ENCODE data around the gene PCCA. TPM values are rescaled to one million over a fixed set of nuclear protein-coding genes. Genes with fewer than 3 reads are reported as not detected.

The PCCA gene
- total and polyA plus RNA-seq, 2 of the 13 experiments (the other 11 are each of a cell fraction or from before 2014, with no cell fraction given), result 15.0 to 32.2 TPM

DNA sequence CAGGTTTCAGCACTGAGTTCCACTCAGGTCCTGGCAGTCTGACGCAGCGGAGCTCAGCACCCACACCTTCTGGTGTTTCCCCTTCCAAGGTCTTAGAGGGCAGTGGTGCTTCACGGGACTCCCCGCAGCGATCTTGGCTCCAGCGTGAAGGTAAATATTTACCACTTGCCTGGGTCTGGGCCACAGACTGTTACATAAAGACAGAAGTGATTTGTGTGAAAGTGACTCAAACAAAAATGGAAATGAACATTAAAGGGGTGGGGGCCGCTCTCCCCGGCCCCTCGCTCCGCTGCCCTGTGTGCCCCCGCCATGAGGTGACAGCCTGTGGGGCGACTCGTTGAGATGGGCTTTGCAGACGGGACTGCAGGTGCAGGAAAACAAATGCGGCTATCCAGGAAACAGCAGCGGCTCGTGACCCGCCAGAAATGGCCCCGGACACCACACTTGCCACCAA is 444.7 kb downstream of the PCCA start (continued):
- TF ChIP-seq, protein P1, sequence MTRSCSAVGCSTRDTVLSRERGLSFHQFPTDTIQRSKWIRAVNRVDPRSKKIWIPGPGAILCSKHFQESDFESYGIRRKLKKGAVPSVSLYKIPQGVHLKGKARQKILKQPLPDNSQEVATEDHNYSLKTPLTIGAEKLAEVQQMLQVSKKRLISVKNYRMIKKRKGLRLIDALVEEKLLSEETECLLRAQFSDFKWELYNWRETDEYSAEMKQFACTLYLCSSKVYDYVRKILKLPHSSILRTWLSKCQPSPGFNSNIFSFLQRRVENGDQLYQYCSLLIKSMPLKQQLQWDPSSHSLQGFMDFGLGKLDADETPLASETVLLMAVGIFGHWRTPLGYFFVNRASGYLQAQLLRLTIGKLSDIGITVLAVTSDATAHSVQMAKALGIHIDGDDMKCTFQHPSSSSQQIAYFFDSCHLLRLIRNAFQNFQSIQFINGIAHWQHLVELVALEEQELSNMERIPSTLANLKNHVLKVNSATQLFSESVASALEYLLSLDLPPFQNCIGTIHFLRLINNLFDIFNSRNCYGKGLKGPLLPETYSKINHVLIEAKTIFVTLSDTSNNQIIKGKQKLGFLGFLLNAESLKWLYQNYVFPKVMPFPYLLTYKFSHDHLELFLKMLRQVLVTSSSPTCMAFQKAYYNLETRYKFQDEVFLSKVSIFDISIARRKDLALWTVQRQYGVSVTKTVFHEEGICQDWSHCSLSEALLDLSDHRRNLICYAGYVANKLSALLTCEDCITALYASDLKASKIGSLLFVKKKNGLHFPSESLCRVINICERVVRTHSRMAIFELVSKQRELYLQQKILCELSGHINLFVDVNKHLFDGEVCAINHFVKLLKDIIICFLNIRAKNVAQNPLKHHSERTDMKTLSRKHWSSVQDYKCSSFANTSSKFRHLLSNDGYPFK (CRISPR knock-in tag; IDR thresholded peaks at IDR 0.05; ENCODE audit: borderline replicate concordance), result no peak
- TF ChIP-seq NR2F6 (IDR thresholded peaks at IDR 0.05) (no peak), NR2F6 (CRISPR knock-in tag; IDR thresholded peaks at IDR 0.05) (0 out of 2 replicates have a peak, but pooled peaks have one; percentile 19), SUZ12 (IDR thresholded peaks at IDR 0.05; ENCODE audit: low read depth, low read length) (no peak), TMF1 (CRISPR knock-in tag; IDR thresholded peaks at IDR 0.05; ENCODE audit: low read depth) (no peak), GATAD2A (CRISPR knock-in tag; IDR thresholded peaks at IDR 0.05) (peak; percentile 62), HMG20A (CRISPR knock-in tag; IDR thresholded peaks at IDR 0.05; ENCODE audit: borderline replicate concordance) (peak; percentile 46; the same call in 1 of the 2 replicates), AHDC1 (CRISPR knock-in tag; IDR thresholded peaks at IDR 0.05; ENCODE audit: borderline replicate concordance) (no peak), ZFP36L1 (CRISPR knock-in tag; IDR thresholded peaks at IDR 0.05) (no peak), SIX1 (CRISPR knock-in tag; IDR thresholded peaks at IDR 0.05; ENCODE audit: borderline replicate concordance) (no peak), ZNF772 (CRISPR knock-in tag; IDR thresholded peaks at IDR 0.05) (no peak), THAP8 (CRISPR knock-in tag; IDR thresholded peaks at IDR 0.05; ENCODE audit: borderline replicate concordance) (no peak), DMAP1 (CRISPR knock-in tag; IDR thresholded peaks at IDR 0.05) (no peak), MXI1 (IDR thresholded peaks at IDR 0.05; ENCODE audit: borderline replicate concordance, low read depth, low read length) (no peak), ZNF790 (CRISPR knock-in tag; IDR thresholded peaks at IDR 0.05; ENCODE audit: borderline replicate concordance) (no peak), ZNF598 (CRISPR knock-in tag; IDR thresholded peaks at IDR 0.05; ENCODE audit: borderline replicate concordance) (no peak), TBL1XR1 (IDR thresholded peaks at IDR 0.05; ENCODE audit: borderline replicate concordance, low read length, partially characterized antibody) (no peak), ZMYM4 (CRISPR knock-in tag; IDR thresholded peaks at IDR 0.05) (peak; percentile 21; the same call in 1 of the 2 replicates), MED1 (CRISPR knock-in tag; IDR thresholded peaks at IDR 0.05) (peak; percentile 22; the same call in 1 of the 2 replicates), PAF1 (CRISPR knock-in tag; IDR thresholded peaks at IDR 0.05) (no peak), POGZ (CRISPR knock-in tag; IDR thresholded peaks at IDR 0.05) (peak; percentile 52; the same call in 1 of the 2 replicates)
